HepG2 (cell line): Measurements from ENCODE around the gene ACOXL. TPM values are rescaled to one million over a fixed set of nuclear protein-coding genes. Genes with fewer than 3 reads are reported as not detected.

Source experiments
- CHD4 ChIP-seq: fragments of 200-600 bp; sonication (generic); IDR thresholded peaks from 2 replicates; pipeline ENCODE4 v1.7.0; 2017; ENCODE audit warnings: mild to moderate bottlenecking, low read length, borderline replicate concordance
- CREB3 ChIP-seq: sonication (generic); formaldehyde crosslinking; IDR thresholded peaks from 2 replicates; pipeline ENCODE4 v1.5.0; 2020; ENCODE audit warnings: missing genetic modification reagents
- GLMP ChIP-seq: sonication (generic); formaldehyde crosslinking; IDR thresholded peaks from 2 replicates; pipeline ENCODE4 v1.9.0; 2021; ENCODE audit warnings: missing genetic modification reagents, mild to moderate bottlenecking, borderline replicate concordance
- KDM1A ChIP-seq: IDR thresholded peaks from 2 replicates; pipeline ENCODE4 v1.6.1; 2016; ENCODE audit warnings: missing compliant biosample characterization
- NFAT5 ChIP-seq: sonication (generic); formaldehyde crosslinking; IDR thresholded peaks from 2 replicates; pipeline ENCODE4 v1.4.0; 2020; ENCODE audit warnings: missing genetic modification reagents
- NFE2 ChIP-seq: sonication (generic); formaldehyde crosslinking; IDR thresholded peaks from 2 replicates; pipeline ENCODE4 v1.4.0; 2020; ENCODE audit warnings: missing genetic modification reagents
- POGZ ChIP-seq: sonication (generic); formaldehyde crosslinking; IDR thresholded peaks from 2 replicates; pipeline ENCODE4 v1.4.0; 2020; ENCODE audit warnings: mild to moderate bottlenecking, missing genetic modification reagents
- SMAD9 ChIP-seq: sonication (generic); formaldehyde crosslinking; IDR thresholded peaks from 2 replicates; pipeline ENCODE4 v1.5.1; 2020; ENCODE audit warnings: mild to moderate bottlenecking, missing genetic modification reagents
- SNAPC4 ChIP-seq: sonication (generic); formaldehyde crosslinking; IDR thresholded peaks from 2 replicates; pipeline ENCODE4 v1.4.0; 2020; ENCODE audit warnings: mild to moderate bottlenecking, missing genetic modification reagents
- SP5 ChIP-seq: IDR thresholded peaks from 2 replicates; pipeline ENCODE4 v1.6.1; 2016; ENCODE audit warnings: low read depth, borderline replicate concordance
- SRSF1 ChIP-seq: fragments of 200-400 bp; formaldehyde crosslinking; optimal IDR thresholded peaks from 2 replicates; pipeline ENCODE3; 2017; ENCODE audit warnings: mild to moderate bottlenecking, low read depth, low read length, moderate library complexity
- ZNF296 ChIP-seq: sonication (generic); formaldehyde crosslinking; conservative IDR thresholded peaks from 2 replicates; pipeline ENCODE4 v1.5.0; 2020; ENCODE audit warnings: mild to moderate bottlenecking, missing genetic modification reagents
- ZNF382 ChIP-seq: sonication (generic); formaldehyde crosslinking; IDR thresholded peaks from 2 replicates; pipeline ENCODE4 v1.5.0; 2020; ENCODE audit warnings: missing genetic modification reagents, mild to moderate bottlenecking, borderline replicate concordance
- ZNF441 ChIP-seq: sonication (generic); formaldehyde crosslinking; IDR thresholded peaks from 2 replicates; pipeline ENCODE4 v1.7.0; 2021; ENCODE audit warnings: missing genetic modification reagents, borderline replicate concordance
- ZNF574 ChIP-seq: sonication (generic); formaldehyde crosslinking; IDR thresholded peaks from 2 replicates; pipeline ENCODE4 v1.4.0; 2020; ENCODE audit warnings: missing genetic modification reagents
- polyA plus RNA-seq, 8 experiments: library from polyadenylated mRNA; depleted of rRNA in 3 of 8; stranded (reverse) in 7 of 8; unstranded in 1 of 8; fragments of >200 nt; fragmentation: Illumina TruSeq in 4 of 8; extraction: Trizol in 4 of 8; gene quantifications; 2 replicates each; pipeline versions ENCODE4 v1.2.1 to v1.2.3, GENCODE V29; 2011 to 2016; ENCODE audit warnings: low read depth in 4 of 8, missing spikeins in 1 of 8, mixed read lengths in 1 of 8; ENCODE audit not compliant: insufficient read depth in 1 of 8
- total RNA-seq, 5 experiments: library from RNA; depleted of rRNA; stranded (reverse); fragments of >200 nt; fragmentation: Illumina TruSeq; extraction: Trizol; gene quantifications; 2 replicates each; pipeline ENCODE4 v1.2.3, GENCODE V29; 2016; ENCODE audit warnings: low read depth in 1 of 5

The ACOXL gene
- total and polyA plus RNA-seq, 2 of the 13 experiments (the other 11 are each of a cell fraction or from before 2014, with no cell fraction given) = not detected

- no peak for TF ChIP-seq GLMP (CRISPR knock-in tag)
- TF ChIP-seq ZNF296 (CRISPR knock-in tag) = no peak
- no peak for TF ChIP-seq NFE2 (CRISPR knock-in tag)
- TF ChIP-seq ZNF574 (CRISPR knock-in tag) = no peak
- no peak for TF ChIP-seq NFAT5 (CRISPR knock-in tag)
- TF ChIP-seq POGZ (CRISPR knock-in tag) = 0 out of 2 replicates have a peak, but pooled peaks have one; percentile 25
- TF ChIP-seq SP5 (CRISPR knock-in tag) = peak; percentile 65; the same call in 1 of the 2 replicates
- TF ChIP-seq CHD4 = no peak
- TF ChIP-seq ZNF382 (CRISPR knock-in tag) = no peak
- no peak for TF ChIP-seq SNAPC4 (CRISPR knock-in tag)
- TF ChIP-seq SMAD9 (CRISPR knock-in tag) = no peak
- no peak for TF ChIP-seq SRSF1
- TF ChIP-seq ZNF441 (CRISPR knock-in tag) = no peak
- TF ChIP-seq CREB3 (CRISPR knock-in tag) = no peak
- TF ChIP-seq KDM1A = no peak
These were observed 36.2 kb downstream of the ACOXL start (continued) for GRCh38 chr2:110768591-110768990.
